ENCODE results near the gene COMP.

DNA sequence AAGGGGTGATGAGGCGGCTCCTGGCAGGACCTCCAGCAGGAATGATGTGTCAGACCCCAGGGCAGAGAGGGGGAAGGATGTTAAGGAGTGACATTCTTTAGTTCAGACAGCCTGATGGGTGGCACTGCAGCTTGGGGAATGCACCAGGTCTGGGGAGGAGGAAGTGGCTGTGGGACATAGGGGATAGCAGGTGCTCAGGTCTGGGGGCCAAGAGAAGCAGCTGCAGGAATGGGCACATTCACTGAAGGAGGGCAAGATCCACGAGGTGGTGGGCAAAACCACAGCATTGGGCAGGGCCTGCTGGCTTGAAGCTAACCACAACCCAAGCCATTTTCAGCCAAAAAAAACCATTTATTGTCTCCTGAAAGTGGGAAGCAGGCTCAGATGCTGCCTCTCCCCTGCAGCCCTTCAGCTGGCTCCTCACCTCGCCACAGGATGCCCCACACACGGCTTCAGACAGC lies 26.5 kb downstream of the COMP start:
- TF ChIP-seq, protein P1, sequence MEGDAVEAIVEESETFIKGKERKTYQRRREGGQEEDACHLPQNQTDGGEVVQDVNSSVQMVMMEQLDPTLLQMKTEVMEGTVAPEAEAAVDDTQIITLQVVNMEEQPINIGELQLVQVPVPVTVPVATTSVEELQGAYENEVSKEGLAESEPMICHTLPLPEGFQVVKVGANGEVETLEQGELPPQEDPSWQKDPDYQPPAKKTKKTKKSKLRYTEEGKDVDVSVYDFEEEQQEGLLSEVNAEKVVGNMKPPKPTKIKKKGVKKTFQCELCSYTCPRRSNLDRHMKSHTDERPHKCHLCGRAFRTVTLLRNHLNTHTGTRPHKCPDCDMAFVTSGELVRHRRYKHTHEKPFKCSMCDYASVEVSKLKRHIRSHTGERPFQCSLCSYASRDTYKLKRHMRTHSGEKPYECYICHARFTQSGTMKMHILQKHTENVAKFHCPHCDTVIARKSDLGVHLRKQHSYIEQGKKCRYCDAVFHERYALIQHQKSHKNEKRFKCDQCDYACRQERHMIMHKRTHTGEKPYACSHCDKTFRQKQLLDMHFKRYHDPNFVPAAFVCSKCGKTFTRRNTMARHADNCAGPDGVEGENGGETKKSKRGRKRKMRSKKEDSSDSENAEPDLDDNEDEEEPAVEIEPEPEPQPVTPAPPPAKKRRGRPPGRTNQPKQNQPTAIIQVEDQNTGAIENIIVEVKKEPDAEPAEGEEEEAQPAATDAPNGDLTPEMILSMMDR (IDR thresholded peaks at IDR 0.05; ENCODE audit: insufficient read depth, low read length, poor library complexity, severe bottlenecking) = no peak
- TF ChIP-seq EZH2phosphoT487 (conservative IDR thresholded peaks at IDR 0.05; ENCODE audit: low read length) = no peak
